ENCODE measurements around the gene LRP1B. TPM values are rescaled to one million over a fixed set of nuclear protein-coding genes. Genes with fewer than 3 reads are reported as not detected.

LRP1B gene
- polyA plus RNA-seq, 1 donor from 2014 or later: 12.7 TPM

- Histone ChIP-seq H3K9me3 (ENCODE audit: low read length) (no peaks in the 10 kb centered on the region), H3K36me3 (ENCODE audit: insufficient read depth, low read length) (no peaks in the 10 kb centered on the region), H3K27ac (ENCODE audit: low read length) (no peak overlapping the region), H3K4me2 (ENCODE audit: low read length) (no peak overlapping the region), H3K9me2 (ENCODE audit: insufficient read depth, low read length) (no peaks in the 10 kb centered on the region), H3K79me2 (replicated peaks; ENCODE audit: insufficient read depth, low read length) (no peaks in the 10 kb centered on the region), H4K20me1 (ENCODE audit: insufficient read depth) (no peaks in the 10 kb centered on the region), H3K9ac (ENCODE audit: low read length) (no peak overlapping the region), H2AFZ (ENCODE audit: low read depth, low read length) (no peak overlapping the region), H3K27me3 (ENCODE audit: insufficient read depth, low read depth, low read length) (no peaks in the 10 kb centered on the region), H3K4me3 (ENCODE audit: low read length) (no peak overlapping the region), H3F3A (ENCODE audit: insufficient read depth, low read length, poor library complexity, severe bottlenecking) (no peaks in the 10 kb centered on the region)
- TF ChIP-seq TAF1 (IDR thresholded peaks at IDR 0.05; ENCODE audit: low read depth): no peak
- TF ChIP-seq EZH2 (IDR thresholded peaks at IDR 0.05; ENCODE audit: borderline replicate concordance, insufficient read depth, low read length, poor library complexity, severe bottlenecking): no peak
- no peak for TF ChIP-seq RAD21 (conservative IDR thresholded peaks at IDR 0.05)
- TF ChIP-seq REST (IDR thresholded peaks at IDR 0.05; ENCODE audit: borderline replicate concordance): no peak
- TF ChIP-seq POLR2AphosphoS5 (IDR thresholded peaks at IDR 0.05): no peak
- TF ChIP-seq SMC3 (conservative IDR thresholded peaks at IDR 0.05; ENCODE audit: poor library complexity): no peak
- no peak for TF ChIP-seq CTCF (IDR thresholded peaks at IDR 0.05; ENCODE audit: poor library complexity, severe bottlenecking)
- no peak for TF ChIP-seq MXI1 (conservative IDR thresholded peaks at IDR 0.05; ENCODE audit: poor library complexity, severe bottlenecking)
These were observed 744.6 kb downstream of the LRP1B start for GRCh38 chr2:141386168-141386567.

- no peaks in the 10 kb centered on the region for H3K27me3 ChIP-seq (ENCODE audit: insufficient read depth, low read depth, low read length)
- H2AFZ ChIP-seq (ENCODE audit: low read depth, low read length): no peak overlapping the region
- H4K20me1 ChIP-seq (ENCODE audit: insufficient read depth): no peaks in the 10 kb centered on the region
- no peak for TF ChIP-seq EZH2 (IDR thresholded peaks at IDR 0.05; ENCODE audit: borderline replicate concordance, insufficient read depth, low read length, poor library complexity, severe bottlenecking)
- H3K27ac ChIP-seq (ENCODE audit: low read length): no peak overlapping the region
- H3K4me2 ChIP-seq (ENCODE audit: low read length): no peak overlapping the region
- no peaks in the 10 kb centered on the region for H3F3A ChIP-seq (ENCODE audit: insufficient read depth, low read length, poor library complexity, severe bottlenecking)
- H3K9me3 ChIP-seq (ENCODE audit: low read length): no peaks in the 10 kb centered on the region
- H3K9me2 ChIP-seq (ENCODE audit: insufficient read depth, low read length): no peaks in the 10 kb centered on the region
- no peaks in the 10 kb centered on the region for H3K79me2 ChIP-seq (replicated peaks; ENCODE audit: insufficient read depth, low read length)
- no peak overlapping the region for H3K4me3 ChIP-seq (ENCODE audit: low read length)
- H3K36me3 ChIP-seq (ENCODE audit: insufficient read depth, low read length): no peaks in the 10 kb centered on the region
- no peak overlapping the region for H3K9ac ChIP-seq (ENCODE audit: low read length)
These were observed 746.1 kb downstream of the LRP1B start for GRCh38 chr2:141384676-141385075.

GRCh38 chr2:141381946-141382345 is 748.9 kb downstream of the LRP1B start:
- Histone ChIP-seq H3K9ac (ENCODE audit: low read length) (no peak overlapping the region), H3K4me3 (ENCODE audit: low read length) (no peak overlapping the region), H4K20me1 (ENCODE audit: insufficient read depth) (no peaks in the 10 kb centered on the region), H3F3A (ENCODE audit: insufficient read depth, low read length, poor library complexity, severe bottlenecking) (no peaks in the 10 kb centered on the region), H3K27me3 (ENCODE audit: insufficient read depth, low read depth, low read length) (no peaks in the 10 kb centered on the region), H3K27ac (ENCODE audit: low read length) (no peak overlapping the region), H3K9me3 (ENCODE audit: low read length) (no peaks in the 10 kb centered on the region), H3K79me2 (replicated peaks; ENCODE audit: insufficient read depth, low read length) (no peaks in the 10 kb centered on the region), H2AFZ (ENCODE audit: low read depth, low read length) (no peak overlapping the region), H3K4me2 (ENCODE audit: low read length) (no peak overlapping the region), H3K9me2 (ENCODE audit: insufficient read depth, low read length) (no peaks in the 10 kb centered on the region), H3K36me3 (ENCODE audit: insufficient read depth, low read length) (no peaks in the 10 kb centered on the region)
- TF ChIP-seq TAF1 (IDR thresholded peaks at IDR 0.05; ENCODE audit: low read depth) (no peak), CTCF (IDR thresholded peaks at IDR 0.05; ENCODE audit: poor library complexity, severe bottlenecking) (no peak), EZH2 (IDR thresholded peaks at IDR 0.05; ENCODE audit: borderline replicate concordance, insufficient read depth, low read length, poor library complexity, severe bottlenecking) (no peak), SMC3 (conservative IDR thresholded peaks at IDR 0.05; ENCODE audit: poor library complexity) (no peak), EP300 (conservative IDR thresholded peaks at IDR 0.05; ENCODE audit: poor library complexity, severe bottlenecking) (no peak), REST (IDR thresholded peaks at IDR 0.05; ENCODE audit: borderline replicate concordance) (no peak), POLR2AphosphoS5 (IDR thresholded peaks at IDR 0.05) (no peak)

All from neural cell (in vitro differentiated cells).